Stimulated activated CD4-positive, alpha-beta T cell treated with anti-CD3 and anti-CD28 coated beads, Interleukin-4, amount 100 ng/mL, for 4 hours (primary cell): Measurements from ENCODE around the gene TTN.
A peak's percentile ranks its signal among the peaks of the same experiment; 100 is the strongest.
"Not testable (repeated sequence)": the region's sequence is repeated elsewhere in the genome, so short reads cannot be mapped to it uniquely, and the experiment has no call there.

Experiments used
- DNase-seq, 2 experiments: peaks; one replicate each; pipeline ENCODE4 v3.0.0-alpha.2; 2020

The TTN gene

GRCh38 chr2:178526256-178526655 is 281.0 kb downstream of the TTN start:
- no peak for DNase-seq

- not testable (repeated sequence) for DNase-seq
Observed at GRCh38 chr2:178525460-178525859, 281.8 kb downstream of the TTN start.

- not testable (repeated sequence) for DNase-seq
Observed at GRCh38 chr2:178525010-178525409, 282.2 kb downstream of the TTN start.

GRCh38 chr2:178523596-178524134 is 283.6 kb downstream of the TTN start:
- DNase-seq = no peak

GRCh38 chr2:178522950-178523595 is 284.1 kb downstream of the TTN start:
- DNase-seq = peak; percentile 65 to 80

GRCh38 chr2:178521304-178522150 is 285.7 kb downstream of the TTN start:
- DNase-seq = no peak

GRCh38 chr2:178517496-178517895 is 289.7 kb downstream of the TTN start:
- no peak for DNase-seq

GRCh38 chr2:178514664-178515063 is 292.6 kb downstream of the TTN start:
- DNase-seq = peak in 1 of 2 experiments; percentile 46

GRCh38 chr2:178513876-178514275 is 293.3 kb downstream of the TTN start:
- DNase-seq = no peak

GRCh38 chr2:178512484-178512883 is 294.7 kb downstream of the TTN start:
- no peak for DNase-seq

- DNase-seq = no peak
Observed at GRCh38 chr2:178510384-178510783, 296.8 kb downstream of the TTN start.

- DNase-seq = no peak
Observed at GRCh38 chr2:178508646-178509045, 298.6 kb downstream of the TTN start.

GRCh38 chr2:178506949-178507348 is 300.3 kb downstream of the TTN start:
- no peak for DNase-seq

GRCh38 chr2:178506524-178506923 is 300.7 kb downstream of the TTN start:
- no peak for DNase-seq

- DNase-seq = no peak
Observed at GRCh38 chr2:178506101-178506500, 301.1 kb downstream of the TTN start.

- DNase-seq = no peak
Observed at GRCh38 chr2:178502751-178503150, 304.5 kb downstream of the TTN start.

GRCh38 chr2:178499640-178500039 is 307.6 kb downstream of the TTN start:
- DNase-seq = no peak

GRCh38 chr2:178498137-178498536 is 309.1 kb downstream of the TTN start:
- no peak for DNase-seq

- no peak for DNase-seq
Observed at GRCh38 chr2:178496049-178496448, 311.2 kb downstream of the TTN start.

GRCh38 chr2:178491612-178492011 is 315.6 kb downstream of the TTN start:
- DNase-seq = no peak

GRCh38 chr2:178485356-178485755 is 321.9 kb downstream of the TTN start:
- DNase-seq = no peak

GRCh38 chr2:178484245-178485041 is 322.8 kb downstream of the TTN start:
- DNase-seq = no peak

GRCh38 chr2:178482437-178482836 is 324.8 kb downstream of the TTN start:
- DNase-seq = no peak
